Measurements from ENCODE around the gene CD4.
"Not testable (repeated sequence)": the region's sequence is repeated elsewhere in the genome, so short reads cannot be mapped to it uniquely, and the experiment has no call there.

CD4 gene

GRCh38 chr12:6788972-6789924 is at the start of gene CD4:
Gene CD4, plus strand, starts transcription at chr12:6789528. Its CDS starts 10,611 bp downstream, at chr12:6800139.
- peak; percentile 74 to 80 for DNase-seq (ENCODE audit: low read depth in 2 of 2)

DNA sequence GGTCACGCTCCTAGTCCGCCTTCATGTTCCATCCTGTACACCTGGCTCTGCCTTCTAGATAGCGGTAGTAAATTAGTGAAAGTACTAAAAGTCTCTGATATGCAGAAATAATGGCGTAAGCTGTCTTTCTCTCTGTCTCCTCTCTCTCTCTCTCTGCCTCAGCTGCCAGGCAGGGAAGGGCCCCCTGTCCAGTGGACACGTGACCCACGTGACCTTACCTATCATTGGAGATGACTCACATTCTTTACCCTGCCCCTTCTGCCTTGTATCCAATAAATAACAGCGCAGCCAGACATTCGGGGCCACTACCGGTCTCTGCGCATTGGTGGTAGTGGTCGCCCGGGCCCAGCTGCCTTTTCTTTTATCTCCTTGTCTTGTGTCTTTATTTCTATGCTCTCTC is 47.2 kb upstream of the CD4 start:
- not testable (repeated sequence) for DNase-seq (ENCODE audit: low read depth in 2 of 2)

DNA sequence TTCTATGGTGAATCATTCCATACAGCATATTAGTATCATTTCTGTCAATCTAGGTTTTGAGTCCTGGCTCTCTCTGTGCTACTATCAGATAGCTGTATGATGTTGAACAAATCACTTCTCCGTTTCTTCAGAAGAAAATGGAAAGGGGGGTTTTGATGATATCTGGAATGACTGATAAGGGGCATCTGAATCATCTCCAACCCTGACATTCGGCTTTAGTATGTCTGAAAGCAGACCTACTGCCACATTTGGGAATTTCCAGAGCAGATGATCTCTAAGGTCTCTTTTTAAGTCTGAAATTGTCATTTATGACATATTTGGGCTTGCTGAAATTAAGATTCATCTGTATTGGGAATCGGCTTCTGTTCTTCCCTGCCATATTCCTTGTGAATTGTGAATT is 46.5 kb upstream of the CD4 start:
- no peak for DNase-seq (ENCODE audit: low read depth in 2 of 2)

- DNase-seq (ENCODE audit: low read depth in 2 of 2): not testable (repeated sequence)
Observed at GRCh38 chr12:6743300-6743699, 46.0 kb upstream of the CD4 start.

GRCh38 chr12:6745741-6746525 is 43.4 kb upstream of the CD4 start:
- no peak for DNase-seq (ENCODE audit: low read depth in 2 of 2)

GRCh38 chr12:6747216-6747615 is 42.1 kb upstream of the CD4 start:
- DNase-seq (ENCODE audit: low read depth in 2 of 2): no peak

- no peak for DNase-seq (ENCODE audit: low read depth in 2 of 2)
Observed at GRCh38 chr12:6748761-6749160, 40.6 kb upstream of the CD4 start.

GRCh38 chr12:6750506-6750905 is 38.8 kb upstream of the CD4 start:
- no peak for DNase-seq (ENCODE audit: low read depth in 2 of 2)

GRCh38 chr12:6751767-6752166 is 37.6 kb upstream of the CD4 start:
- no peak for DNase-seq (ENCODE audit: low read depth in 2 of 2)

DNA sequence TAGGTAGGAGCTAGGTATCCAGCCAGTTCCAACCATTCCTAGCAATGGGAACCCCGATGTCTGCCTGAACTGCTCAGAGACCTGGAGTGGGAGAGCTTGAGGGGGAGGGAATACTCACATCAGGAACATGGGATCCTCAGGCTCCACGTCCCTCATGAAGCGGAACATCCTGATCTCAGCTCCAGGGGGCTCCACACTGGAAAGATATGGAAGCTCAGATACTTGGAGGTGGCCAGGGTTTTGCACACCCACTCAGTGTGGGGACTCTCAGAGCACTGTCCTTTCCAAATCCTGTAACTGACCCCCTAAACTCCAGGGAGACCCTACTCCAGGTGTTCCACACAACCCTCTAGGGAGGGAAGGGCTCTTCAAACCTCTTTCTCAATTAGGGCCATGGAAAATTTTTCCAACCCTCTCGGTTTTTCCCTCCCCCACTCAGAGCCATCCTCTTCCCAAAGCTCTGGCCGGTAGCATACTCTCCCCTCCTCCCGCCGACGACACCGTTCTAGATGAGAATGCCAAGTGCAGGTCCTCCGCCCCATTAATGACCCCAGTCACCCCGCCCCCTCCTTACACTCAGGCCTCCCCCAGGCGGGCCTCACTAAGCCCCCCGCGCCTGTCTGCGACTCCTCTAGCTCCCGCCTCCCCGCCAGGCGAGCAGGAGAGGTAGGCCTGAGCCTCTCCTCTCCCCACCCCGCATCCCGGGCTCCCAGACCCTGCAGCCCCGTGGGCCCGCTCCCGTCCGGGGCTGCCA is 37.0 kb upstream of the CD4 start:
- no peak for DNase-seq (ENCODE audit: low read depth in 2 of 2)

- DNase-seq (ENCODE audit: low read depth in 2 of 2): peak; percentile 95 to 98
Observed at GRCh38 chr12:6752921-6753771, 36.2 kb upstream of the CD4 start, which contains the start of gene MLF2. Gene MLF2, minus strand, starts transcription at chr12:6753141. Its CDS starts 807 bp downstream, at chr12:6752334.

DNA sequence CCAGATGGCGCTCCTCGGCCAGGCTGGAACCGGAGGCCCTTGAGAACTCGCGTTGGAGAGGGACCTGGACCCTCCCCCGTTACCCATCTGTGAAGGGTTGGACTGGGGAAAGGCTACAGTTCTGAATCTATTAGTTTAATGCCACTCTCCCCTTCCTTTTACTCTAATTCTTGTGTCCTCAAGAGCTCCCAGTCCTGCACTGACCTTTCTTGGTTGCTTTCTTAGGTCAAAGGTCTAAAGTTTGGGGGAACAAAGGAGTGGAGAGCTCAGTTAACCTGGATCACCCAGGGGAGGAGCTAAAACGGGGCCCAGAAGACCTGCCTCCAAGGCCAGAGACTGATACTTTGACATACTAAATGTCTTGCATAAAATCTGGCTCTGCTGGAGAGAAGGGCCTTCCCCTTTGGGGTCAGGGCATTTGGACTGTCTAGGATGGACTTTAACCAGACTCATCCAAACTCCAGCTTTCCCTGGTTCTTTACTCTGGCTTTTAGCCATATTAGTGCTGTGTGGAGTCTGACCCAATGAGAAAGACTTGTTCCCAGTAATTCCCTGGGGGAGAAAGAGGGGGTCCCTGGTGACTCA is 35.5 kb upstream of the CD4 start:
- DNase-seq (ENCODE audit: low read depth in 2 of 2): no peak

GRCh38 chr12:6754411-6754810 is 34.9 kb upstream of the CD4 start:
- no peak for DNase-seq (ENCODE audit: low read depth in 2 of 2)

DNA sequence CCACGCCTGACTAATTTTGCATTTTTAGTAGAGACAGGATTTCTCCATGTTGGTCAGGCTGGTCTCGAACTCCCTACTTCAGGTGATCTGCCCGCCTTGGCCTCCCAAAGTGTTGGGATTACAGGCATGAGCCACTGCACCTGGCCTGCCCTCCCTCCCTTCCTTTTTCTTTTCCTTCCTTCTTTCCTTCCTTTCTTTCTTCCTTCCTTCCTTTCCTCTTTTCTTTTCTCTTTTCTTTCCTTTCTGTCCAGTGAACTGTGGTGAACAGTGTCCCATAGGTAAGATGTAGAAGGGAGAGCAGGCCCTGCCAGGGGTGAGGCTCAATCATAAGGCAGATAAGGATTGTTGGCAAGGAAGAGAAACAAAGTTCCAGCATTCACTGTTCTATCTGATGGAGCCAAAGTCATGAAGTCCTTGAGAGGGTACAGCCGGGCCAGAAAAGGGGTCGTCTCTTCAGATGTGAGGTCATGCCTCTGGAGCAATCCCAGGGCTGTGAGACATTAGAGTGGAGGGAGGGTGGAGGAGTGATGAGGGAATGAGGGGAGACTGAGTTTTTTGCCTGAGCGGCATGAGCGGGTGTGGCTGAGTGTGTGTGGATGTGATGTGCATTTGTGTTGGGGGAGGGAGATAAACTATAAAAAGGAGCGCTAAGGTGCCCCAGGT is 32.2 kb upstream of the CD4 start:
- DNase-seq (ENCODE audit: low read depth in 2 of 2): no peak

- no peak for DNase-seq (ENCODE audit: low read depth in 2 of 2)
Observed at GRCh38 chr12:6758506-6759095, 30.7 kb upstream of the CD4 start.

GRCh38 chr12:6759741-6760140 is 29.6 kb upstream of the CD4 start:
- DNase-seq (ENCODE audit: low read depth in 2 of 2): no peak

DNA sequence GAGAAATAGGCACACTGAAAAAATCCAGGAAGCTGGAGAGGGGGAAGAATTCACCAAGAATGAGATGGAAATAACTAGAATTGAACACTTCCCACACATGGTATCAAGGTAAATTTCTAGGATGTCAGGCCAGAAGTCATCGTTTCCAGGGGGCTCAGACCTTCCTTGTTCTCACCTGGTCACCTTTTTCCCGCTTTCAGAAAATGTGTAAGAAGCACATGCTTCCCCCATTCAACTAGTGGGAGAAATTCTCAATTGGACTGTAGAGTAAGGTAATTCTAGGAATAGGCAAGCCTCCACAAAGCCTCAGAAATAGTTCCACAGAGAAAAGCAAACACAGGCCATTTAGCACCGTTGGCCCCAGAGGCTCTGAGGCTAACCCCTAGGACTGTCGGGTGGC is 25.9 kb upstream of the CD4 start:
- no peak for DNase-seq (ENCODE audit: low read depth in 2 of 2)

DNA sequence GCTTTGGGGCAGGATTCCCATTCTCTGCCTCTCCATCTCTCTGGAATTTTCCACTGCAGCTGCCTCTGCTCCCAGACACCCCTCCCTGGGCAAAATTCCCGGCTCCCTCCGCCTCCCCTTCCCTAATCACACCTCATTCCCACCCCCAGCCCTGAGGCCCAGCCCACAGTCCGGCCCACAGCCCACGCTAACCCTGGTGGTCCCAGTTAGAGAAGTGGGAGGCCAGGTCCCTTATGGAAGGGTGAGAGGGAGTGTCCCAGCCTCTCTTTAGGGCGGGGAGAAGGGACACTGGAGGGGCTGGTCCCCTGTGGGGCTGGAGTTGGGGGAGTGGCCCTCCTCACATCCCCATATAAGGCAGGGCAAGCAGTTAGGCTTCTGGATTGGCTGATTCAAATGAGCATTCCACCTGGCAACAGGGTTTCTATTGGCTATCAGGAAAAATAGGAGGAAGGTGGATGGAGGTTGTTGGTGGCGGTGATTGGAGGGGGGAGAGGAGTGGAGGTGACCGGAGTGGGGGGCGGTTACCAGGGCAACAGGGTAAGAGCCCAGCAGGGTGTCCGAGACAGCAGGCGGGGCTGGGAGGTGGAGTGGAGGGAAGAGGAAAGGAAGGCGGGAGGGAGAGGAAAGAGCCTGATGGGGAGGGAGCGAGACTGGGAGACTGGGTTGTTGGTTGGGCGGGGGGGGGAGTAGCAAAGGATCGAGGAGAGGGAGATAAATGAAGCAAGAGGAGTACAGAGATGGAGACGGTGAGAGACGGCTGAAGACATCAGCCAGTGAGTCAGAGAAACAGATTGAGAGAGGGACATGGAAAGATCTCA is 25.1 kb upstream of the CD4 start:
- peak in 1 of 2 donors; percentile 53 for DNase-seq (ENCODE audit: low read depth in 2 of 2)

Data from stimulated activated CD4-positive, alpha-beta T cell treated with anti-CD3 and anti-CD28 coated beads, Interleukin-15, amount 100 ng/mL, for 48 hours (primary cell).